Stimulated activated CD8-positive, alpha-beta memory T cell treated with anti-CD3 and anti-CD28 coated beads, Interleukin-4, amount 100 ng/mL, for 48 hours (primary cell): ENCODE data around the gene MED27.

Experiments used
- DNase-seq: peaks from one replicate; pipeline ENCODE4 v3.0.0-alpha.2; 2020

The MED27 gene

DNA sequence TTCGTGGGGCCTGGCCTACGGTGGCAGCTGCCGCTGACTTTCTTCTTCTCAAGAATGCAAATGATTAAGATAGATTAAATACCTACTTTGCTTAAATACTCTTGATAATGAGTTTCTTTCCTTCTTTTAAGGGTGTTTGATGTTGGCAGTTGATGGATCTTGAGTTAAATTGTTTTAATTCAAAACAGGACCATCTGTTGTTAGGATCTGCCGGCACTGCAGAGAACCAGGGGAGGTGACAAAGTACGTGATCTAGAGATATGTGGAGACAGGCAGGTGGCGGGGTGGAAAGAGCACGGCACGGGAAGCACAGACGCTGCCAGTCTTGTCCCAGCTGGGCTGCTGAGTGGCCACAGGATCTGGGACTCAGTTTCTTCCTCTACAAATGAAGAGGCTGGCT is 37.9 kb downstream of the MED27 start:
- no peak for DNase-seq

DNA sequence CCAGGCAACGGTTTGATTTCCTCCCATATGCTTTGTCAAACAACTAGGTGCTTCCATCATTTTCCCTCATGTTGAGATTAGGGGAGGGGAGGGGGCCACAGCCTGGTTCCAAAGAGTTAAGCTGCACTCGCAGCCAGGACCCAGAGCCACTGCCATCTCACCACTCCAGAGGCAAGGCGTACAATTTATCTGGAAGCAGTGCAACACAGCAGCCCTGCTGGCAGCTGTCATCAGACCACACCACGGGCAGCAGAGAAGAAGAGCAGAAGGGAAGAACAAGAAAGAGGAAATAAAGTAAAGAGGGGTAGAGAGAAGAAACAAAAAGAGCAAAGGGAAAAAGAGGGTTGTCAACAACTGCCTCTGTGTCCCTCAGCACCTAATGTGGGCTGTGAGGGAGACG is 38.9 kb downstream of the MED27 start:
- no peak for DNase-seq

DNA sequence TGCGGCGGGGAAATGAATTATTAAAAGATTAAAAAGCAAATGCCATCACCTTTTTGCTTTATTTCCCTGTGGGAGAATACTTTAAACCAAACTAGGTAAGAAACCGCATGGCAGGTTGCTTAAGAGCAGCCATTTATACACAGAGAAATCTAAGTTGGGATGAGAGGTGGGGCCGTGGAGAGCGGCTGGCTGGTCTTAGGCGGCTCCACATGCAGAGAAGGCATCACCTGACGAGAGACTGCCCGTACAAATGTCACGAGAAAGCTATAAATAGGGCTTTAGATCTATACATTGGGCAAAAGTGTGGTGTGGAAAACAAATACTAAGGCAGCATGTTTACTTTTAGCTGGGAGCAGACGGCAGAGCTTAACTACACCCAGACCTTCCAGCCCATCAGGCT is 39.4 kb downstream of the MED27 start:
- no peak for DNase-seq

DNA sequence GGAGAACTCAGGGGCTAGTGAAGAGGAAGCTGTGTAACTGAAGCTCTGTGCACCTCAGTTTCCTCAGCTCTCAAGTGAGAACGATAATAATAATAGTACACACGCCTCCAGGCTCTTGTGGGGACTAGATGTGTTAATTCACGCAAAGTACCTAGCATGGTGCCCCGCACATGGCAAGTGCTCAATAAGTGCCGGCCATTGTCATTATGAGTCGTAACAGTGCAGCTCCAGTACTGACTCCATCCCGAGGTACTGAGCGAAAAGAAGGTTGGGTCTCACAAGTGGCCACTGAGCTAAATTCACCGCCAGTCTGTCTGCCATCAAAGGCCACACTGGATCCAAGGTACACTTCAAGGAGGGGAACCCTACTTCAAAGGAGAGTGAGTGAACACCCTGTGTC is 40.4 kb downstream of the MED27 start:
- no peak for DNase-seq

DNA sequence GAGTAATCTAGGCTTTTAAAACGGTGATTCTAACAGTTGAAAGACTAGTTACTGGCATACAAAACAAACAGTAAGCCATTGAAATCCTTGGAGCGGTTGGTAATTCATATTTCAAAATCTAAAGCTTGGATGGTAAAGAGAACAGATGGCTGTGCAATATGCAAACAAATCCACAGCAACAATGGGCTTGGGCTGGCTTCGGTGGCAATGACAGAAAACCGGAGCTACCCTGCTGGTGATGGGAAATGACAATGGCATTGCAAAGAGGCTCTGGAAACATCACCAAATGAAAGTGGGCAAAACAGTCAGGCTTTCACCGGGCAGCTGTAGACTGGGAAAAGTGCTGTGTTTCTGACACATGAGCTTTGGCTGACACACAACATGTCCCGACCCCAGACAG is 42.2 kb downstream of the MED27 start:
- DNase-seq, result no peak

DNA sequence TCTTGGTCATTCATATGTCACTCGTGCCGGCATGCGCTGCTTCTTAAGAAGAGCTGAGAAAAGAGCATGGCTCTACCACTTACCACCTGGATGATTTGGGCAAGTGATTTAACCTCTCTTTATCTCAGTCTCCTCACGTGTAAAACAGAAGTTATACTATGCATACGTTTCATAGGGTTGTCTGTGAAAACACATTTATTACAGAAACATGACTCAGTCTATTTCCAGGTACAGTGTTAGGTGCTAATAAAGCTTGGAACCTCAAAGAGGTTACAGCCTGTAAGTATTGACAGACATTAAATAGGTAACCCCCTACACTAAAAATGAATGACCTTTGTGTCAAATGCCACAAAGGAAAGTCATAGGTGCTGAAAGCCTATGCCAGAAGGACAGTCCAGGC is 43.1 kb downstream of the MED27 start:
- no peak for DNase-seq

DNA sequence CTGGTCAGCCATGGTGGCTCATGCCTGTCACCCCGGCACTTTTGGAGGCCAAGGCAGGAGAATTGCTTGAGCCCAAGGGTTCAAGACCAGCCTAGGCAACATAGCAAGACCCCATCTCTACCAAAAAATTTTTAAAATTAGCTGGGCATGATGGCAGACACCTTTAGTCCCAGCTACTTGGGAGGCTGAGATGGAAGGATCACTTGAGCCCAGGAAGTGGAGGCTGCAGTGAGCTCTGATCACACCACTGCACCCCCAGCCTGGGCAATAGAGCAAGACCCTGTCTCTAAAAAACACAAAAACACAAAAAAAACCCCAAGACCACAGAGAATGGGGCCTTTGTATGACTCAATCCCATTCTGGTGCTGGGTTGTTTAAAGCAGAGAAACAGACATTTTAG is 44.0 kb downstream of the MED27 start:
- no peak for DNase-seq

DNA sequence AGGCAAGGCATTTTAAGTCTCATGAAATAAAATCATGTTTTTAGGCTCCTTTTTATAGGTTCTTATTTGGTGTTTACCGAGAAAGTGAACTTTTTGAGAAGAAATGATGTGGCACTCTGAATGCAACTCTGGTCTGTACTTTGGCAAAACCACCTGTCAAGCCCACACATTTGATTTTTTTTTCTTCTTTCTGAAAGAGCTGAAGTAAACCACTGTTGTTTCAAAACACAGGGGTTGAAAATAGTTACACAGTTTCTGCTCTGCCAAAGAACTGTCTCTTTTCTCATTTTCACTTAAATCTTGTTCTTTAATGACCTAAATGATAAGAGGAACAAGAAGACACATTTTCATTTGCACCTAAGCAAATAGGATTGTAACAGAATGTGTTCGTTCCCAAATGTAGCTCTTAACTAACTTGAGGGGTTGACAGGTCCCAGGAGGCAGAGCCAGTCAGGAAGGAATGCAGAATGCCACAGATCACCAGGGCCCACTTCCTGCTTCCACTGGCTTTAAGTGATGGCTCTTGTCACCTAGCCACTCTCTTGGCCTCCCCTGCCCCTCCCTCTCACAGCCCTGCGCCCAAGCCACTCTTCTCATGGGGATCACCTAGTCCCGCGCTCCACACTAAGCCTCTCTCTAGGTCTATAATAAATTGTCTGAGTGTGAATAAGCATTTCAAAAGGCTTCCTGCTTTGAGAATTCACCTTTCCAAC is 47.3 kb downstream of the MED27 start:
- no peak for DNase-seq

DNA sequence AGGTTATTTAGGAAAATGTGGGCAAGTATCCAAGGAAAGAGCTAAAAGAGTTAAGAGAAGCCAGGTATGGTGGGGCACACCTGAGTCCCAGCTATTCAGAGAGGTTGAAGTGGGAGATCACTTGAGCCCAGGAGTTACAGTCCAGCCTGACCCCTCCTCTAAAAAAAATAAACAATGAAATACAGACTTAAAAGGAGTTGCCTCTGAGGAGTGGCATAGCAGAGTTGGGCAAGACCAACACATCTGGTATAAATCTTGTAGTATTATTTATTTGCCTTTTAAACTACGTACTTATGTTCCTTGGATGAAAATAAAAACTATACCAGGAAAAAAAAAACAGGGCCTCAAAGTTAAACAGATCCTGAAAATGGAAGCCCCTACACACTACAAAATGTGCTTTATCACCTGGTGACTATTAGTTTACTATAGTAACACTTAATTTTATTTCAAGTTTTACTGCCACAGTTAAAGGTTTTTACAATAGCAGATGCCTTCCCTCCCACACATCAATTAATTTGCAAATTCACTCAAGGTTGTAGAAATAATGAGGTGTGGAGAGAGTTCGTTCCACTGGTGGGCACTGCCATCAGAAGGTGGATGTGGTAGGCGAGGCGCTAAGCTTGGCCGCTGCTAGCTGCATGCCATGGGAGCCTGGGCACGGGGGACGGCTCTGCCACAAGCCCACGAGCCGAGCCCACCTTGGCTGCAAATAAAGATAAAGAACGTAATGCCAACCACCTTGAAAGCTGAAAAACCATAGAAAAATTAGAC is 48.0 kb downstream of the MED27 start:
- no peak for DNase-seq

DNA sequence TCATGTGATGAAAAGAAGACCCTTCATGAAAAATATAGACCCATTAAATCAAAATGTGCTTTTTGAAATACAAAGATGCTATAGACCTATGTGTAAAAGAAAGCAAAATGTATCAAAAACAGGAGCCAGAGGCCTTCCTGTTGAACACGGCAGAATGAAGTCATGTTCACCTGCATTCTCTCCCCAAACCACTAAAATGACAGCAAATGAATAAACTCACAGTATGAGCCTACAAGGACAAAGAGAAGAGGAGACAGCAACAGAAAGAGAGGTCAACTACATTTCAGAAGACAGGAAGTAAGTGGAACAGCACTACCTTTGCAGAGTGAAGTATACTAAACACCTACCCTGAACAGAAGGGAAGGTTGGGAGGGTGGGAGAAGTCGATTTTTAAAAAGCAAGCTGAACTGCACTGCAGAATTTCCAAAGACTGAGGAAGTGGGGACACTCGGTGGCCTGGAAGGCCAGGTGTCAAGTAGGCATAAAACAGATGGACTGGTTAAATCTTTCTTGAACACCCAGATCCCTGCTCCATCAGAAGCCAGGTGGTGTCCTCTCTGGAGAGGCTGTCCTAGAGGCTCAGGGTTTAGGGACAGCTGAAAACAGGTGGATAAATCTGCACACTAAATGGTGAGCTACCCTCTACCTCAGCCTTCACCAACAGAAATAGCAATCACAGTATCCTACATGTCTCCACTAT is 48.9 kb downstream of the MED27 start:
- DNase-seq, result no peak

DNA sequence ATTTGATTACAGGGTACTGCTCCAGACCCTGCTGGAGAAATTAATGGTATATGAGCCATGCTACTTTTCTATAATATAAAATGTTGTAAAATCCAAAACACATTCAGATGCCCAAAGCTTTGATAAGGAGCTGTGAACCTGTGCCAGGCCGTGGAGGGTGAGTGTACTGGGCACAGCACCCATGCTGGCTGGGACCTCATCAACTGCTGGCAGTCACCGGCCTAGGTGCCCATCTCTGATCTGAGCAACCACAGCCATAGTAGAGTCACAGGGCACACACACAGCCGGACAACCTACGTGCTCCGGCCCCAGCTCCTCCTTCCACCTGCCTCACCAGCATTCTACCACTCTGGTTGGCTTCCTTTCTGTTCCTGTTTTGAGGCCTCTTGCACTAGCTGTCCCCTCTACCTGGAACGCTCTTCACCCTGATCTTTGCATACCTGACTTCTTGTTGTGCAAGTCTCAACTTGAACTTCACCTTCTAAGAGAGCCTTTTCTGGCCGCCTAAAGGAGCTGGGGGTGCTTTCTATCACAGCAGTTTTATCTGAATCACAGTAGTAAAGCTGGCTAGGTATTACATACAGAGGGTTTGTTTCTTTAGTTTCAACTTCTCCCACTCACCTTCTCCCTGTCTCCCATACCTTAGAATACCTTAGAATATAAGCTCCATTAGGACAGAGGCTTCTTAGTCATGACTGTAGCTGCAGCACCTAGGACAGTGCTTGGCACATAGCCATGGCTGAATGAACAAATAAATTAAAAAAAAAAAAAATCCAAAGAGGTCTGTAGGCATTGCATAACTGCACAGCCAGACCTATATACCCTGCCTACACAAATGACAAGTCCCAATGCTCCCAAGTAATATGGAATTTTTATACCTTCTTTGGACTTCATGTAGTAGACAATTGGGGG is 51.7 kb downstream of the MED27 start:
- DNase-seq, result no peak

DNA sequence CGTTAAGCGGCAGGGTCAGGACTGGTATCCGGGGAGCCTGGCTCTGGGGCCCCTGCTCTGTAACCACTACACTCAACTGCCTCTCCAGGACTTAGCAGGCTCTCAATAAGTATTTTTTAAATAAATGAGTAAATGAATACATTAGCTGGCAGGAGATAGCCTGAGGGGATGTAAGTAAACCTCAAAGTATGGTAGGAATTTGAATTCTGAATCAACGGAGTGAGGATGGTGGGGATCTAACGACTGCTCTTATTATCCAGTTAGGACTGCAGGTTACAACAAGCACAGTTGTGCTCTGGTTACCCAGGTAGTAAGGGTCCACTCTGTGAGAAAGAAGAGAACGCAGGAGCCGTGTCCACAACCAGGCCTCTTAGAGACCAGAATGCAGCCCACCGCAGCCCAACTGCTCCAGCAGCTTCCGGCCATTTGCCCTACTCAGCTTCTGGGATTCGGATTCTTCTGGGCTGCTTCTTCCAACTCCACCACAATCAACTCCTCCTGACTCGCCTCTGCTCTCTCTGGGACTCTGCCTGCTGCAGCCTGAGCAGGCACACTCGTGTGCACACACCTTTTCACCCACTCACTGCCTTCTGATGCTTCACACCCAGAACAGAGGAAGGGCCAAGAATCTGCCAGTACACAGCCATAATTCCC is 52.6 kb downstream of the MED27 start:
- no peak for DNase-seq

DNA sequence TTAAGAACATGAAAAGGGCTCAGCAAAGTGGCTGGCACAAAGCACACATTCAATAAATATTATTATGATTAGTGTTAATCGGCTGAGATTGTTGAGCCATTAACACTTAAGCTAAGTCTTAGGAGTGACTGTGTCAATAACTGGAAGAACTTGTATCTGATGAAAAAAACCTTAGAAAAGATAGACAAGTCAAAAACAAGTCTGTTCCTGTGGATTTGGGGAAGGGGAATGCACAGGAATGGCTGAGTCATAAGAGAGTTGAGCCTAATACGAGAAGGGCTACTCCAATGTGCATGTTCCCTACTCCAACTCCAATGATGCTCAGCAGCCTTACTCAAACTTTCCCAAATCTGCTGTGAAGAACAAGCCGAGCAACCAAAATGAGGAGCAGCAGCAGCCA is 53.9 kb downstream of the MED27 start:
- no peak for DNase-seq

DNA sequence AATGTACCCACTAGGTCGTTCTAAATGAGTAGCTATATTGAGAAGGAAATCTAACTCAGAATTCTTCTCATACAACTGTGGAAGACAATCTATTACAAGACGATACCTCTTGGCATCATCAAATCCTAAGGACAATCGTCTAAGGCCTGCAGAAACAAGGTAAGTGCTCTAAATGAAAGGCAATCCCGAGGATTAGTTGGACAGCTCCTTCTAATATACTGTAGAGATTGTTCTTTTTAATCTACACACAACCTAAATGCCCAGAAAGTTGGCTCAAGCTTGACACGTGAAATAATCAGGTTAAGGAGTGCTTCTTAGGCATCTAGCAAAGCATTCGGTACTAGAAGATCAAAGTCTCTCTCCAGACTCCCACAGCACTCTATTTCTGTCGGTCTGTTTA is 55.1 kb downstream of the MED27 start:
- no peak for DNase-seq

DNA sequence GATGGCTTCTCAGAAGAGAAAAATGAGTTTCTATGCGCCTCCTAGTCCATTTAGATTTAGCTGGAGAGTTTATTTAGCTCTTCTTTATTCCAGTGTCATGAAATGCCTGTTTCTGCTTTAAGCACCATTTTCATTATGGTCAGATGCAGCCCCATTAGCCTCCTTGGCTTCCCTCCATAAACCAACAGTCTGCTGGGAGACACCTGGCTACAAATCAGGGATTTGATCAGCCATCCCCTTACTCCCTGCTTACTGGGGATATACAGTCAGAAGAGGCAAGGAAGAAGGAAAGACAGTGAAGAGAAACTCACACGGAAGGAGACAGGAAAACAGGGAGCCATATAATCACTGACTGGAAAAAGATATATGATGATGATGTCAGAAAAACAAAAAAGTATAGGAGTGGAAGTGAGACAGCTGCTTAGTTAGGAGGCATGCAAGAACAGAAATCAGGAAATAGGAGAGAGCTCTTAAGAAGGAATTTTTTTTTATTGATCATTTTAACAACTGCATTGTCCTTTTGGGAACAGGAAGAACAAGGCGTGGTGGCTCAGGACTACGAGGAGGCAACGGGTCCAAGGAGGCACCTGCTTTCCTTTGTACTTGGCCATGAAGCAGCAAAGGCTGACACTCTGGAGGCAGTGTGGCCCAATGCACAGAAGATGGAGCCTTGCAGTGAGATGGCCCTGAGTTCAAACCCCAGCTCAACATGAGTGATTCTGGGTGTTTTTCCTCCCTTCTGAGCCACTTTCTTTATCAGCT is 56.1 kb downstream of the MED27 start:
- no peak for DNase-seq

DNA sequence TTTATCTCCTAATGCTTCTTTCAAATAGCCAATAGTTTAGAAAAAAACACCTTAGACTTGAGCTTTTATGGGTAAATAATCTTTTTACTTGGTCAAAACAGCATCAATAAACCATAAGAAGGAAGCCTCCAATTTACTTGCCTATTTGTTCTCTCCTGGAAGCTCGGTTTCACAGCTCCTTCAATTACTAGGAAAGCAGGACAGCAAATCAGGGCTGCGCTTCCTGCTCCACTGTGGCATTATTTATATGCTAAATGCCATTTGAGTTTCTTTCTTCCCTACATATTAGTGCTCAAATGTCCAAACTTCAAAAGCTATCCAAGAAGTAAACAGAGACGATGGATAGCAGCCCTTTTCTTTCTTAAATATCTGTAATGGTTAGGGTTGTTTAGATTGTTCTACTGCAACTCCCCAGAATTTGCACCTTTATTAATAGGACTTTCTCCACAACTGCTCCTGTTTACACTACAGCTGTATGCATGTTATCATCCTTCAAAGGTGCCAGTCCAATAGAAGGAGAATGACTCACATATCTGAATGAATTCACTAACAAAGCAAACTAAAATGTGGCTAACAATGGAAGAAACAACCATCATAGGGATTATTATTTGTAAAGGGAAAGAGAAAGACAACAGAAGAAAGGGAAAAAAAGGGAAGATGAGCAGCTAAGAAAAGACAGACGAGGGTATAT is 58.7 kb downstream of the MED27 start:
- no peak for DNase-seq

DNA sequence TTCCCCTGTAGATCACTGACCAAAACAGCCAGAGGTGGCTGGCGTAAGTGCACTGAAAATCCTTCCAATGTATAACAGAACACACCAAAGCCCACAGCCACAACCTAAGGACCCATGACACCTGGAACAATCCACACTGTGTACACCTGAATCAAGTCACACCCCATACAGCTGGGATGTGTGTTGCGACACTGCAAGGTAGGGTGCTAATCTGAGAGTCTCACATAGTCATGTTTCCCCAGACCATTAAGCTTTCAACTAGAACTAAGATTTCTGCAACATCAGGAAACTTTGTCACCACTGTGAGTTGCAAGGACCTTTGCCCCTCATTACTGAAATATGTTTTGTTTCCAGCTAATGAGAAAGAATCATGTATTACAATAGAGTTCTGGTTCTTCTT is 59.4 kb downstream of the MED27 start:
- DNase-seq, result no peak

DNA sequence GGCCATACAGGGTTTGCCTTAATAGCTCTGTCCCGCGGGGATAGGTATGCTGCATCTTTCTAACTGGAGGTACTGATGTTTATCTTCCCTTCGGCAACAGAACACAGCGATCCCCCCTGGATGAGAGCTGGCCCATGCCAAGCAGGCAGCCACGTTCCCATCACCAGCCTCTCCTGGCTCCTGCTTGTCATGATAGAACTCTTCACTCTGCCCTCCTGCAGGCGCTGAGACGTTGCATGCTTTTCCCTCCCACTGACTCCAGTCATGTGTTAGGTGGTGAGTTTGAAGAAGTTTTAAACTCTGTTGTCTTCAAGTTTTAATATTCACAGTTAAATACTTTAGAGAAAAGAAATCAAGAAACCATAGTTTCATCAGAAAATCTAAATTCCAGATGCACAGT is 60.0 kb downstream of the MED27 start:
- no peak for DNase-seq

DNA sequence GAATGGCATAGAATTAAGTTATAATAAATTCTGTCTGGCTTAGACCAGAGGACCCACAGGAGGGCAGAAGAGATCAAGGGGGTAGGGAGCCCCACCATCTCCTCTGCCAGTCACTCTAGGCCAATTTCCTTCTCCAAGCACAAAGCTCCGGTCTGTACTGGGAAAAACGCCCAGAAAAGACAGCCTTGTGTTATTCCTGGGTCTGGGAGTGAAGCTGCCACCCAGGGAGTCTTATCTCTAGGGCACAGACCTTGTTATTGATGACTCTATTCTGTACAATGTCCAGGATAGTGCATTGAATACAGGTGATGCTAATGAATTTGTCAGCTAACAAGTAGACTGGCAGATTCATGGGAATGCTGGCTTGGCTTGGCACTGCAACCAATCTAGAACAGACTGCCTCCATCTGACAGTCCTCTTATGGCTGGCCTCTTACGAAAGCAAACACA is 60.7 kb downstream of the MED27 start:
- DNase-seq, result no peak

DNA sequence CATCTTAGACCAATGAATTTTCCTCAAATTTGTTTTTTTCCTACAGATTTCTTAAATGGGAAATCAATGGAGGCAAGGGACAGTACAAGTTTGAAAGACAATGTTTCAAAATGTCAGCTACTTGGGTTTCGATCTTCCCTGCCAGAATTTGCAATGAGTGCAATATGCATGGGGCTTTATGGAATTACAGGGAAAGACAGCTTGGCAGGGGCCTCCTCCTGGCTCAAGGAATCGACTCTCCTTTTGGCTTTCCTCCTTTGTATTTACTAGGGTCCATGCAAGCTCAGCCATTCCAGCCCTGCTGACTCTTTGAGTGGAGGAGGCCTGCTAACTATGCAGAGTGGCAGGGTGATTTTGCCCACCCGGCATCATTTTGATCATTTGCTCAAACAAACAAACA is 63.2 kb downstream of the MED27 start:
- no peak for DNase-seq

DNA sequence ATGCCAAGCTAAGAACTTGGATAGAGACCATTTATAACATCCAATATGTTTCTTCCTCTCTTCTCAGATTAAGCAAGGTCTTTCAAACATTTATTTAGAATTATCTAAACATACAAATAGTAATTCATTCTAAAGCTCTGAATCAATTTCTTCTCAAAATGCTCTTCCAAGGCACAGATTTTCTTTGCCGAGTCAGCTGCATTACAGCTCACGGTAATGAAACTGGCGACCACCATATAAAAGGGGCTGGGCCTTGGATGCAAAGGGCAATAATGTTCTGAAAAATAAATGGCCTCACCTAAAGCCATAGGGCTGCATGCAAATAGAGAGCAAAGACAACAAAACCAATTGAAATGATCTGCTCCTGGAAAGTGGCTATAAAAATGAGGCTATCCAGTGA is 63.8 kb downstream of the MED27 start:
- DNase-seq, result no peak
